Breast epithelium (tissue), 3 donors: ENCODE measurements around the gene LYPLAL1.

Source experiments
- CTCF ChIP-seq, 3 donors: fragments of 450-650 bp; IDR thresholded peaks; one replicate each; pipeline ENCODE4 v1.5.1; 2016 to 2017; ENCODE audit warnings: antibody characterized with exemption in 3 of 3, mild to moderate bottlenecking in 3 of 3, moderate library complexity in 3 of 3
- POLR2A ChIP-seq: fragments of 450-650 bp; IDR thresholded peaks from one replicate; pipeline ENCODE4 v1.6.1; 2016; ENCODE audit warnings: antibody characterized with exemption, mild to moderate bottlenecking, moderate library complexity
- POLR2AphosphoS5 ChIP-seq, 3 donors: sonication (generic); formaldehyde crosslinking; IDR thresholded peaks; one replicate each; pipeline ENCODE4 v1.6.1; 2017; ENCODE audit warnings: antibody characterized with exemption in 3 of 3

GRCh38 chr1:219206350-219206749, 32.7 kb downstream of the LYPLAL1 start:
- TF ChIP-seq CTCF (IDR thresholded peaks at IDR 0.05), result no peak
- no peak for TF ChIP-seq POLR2A
- no peak for TF ChIP-seq POLR2AphosphoS5 (IDR thresholded peaks at IDR 0.05)
